ENCODE data around the gene PI4K2B. TPM values are rescaled to one million over a fixed set of nuclear protein-coding genes. Genes with fewer than 3 reads are reported as not detected.

Gene PI4K2B
- polyA plus RNA-seq, 1 donor (not counting 4 experiments of a cell fraction or from before 2014, with no cell fraction given), result 16.7 TPM

DNA sequence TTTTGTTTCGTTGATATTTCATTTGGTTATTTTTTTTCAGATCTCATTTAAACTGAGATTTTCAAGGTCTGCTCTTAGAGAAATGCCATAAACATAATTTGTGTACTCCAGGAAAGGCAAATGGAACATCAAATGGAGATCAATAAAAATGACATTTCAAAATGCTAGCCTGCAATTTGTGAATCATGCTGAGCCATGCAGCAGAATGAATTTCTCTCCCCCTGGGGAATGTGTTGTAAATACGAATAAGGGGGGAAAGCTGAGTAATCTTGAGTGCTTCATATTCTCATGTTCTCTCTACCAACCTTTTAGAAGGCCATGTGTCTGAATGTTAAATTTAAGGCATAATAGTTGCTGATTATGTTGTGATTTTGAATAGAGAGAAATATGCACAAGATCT, 86.5 kb downstream of the PI4K2B start:
- no peaks in the 10 kb centered on the region for H4K20me1 ChIP-seq (ENCODE audit: control insufficient read depth, extremely low read depth, insufficient read depth, low read length)
- DNase-seq (ENCODE audit: low read depth, low spot score), result no peak
- no peaks in the 10 kb centered on the region for H3K79me2 ChIP-seq (ENCODE audit: control insufficient read depth, insufficient read depth, low read length)
- H3K4me1 ChIP-seq (ENCODE audit: control insufficient read depth, extremely low read depth, insufficient read depth, low read length), result peaks cover 13% of the 10 kb centered on the region
- no peak overlapping the region for H3K4me3 ChIP-seq (ENCODE audit: control insufficient read depth in 2 of 3, extremely low read depth in 1 of 3, insufficient read depth in 2 of 3, low read depth in 1 of 3, low read length in 3 of 3)
- H3K27me3 ChIP-seq (ENCODE audit: control insufficient read depth, extremely low read depth, insufficient read depth, low read length), result no peaks in the 10 kb centered on the region
- peak; percentile 73 for FAIRE-seq
- H2AFZ ChIP-seq (ENCODE audit: control insufficient read depth, low read length), result no peak overlapping the region
- no peaks in the 10 kb centered on the region for H3K9me3 ChIP-seq (ENCODE audit: control insufficient read depth, low read depth, low read length)
- dilution Hi-C loops (cut with MboI; ENCODE audit: extremely low pct_ligation_motif_present, low sequenced_read_pairs), result no loop called here
- TF ChIP-seq EZH2 (IDR thresholded peaks at IDR 0.05; ENCODE audit: low read length), result no peak
- TF ChIP-seq, protein P1, sequence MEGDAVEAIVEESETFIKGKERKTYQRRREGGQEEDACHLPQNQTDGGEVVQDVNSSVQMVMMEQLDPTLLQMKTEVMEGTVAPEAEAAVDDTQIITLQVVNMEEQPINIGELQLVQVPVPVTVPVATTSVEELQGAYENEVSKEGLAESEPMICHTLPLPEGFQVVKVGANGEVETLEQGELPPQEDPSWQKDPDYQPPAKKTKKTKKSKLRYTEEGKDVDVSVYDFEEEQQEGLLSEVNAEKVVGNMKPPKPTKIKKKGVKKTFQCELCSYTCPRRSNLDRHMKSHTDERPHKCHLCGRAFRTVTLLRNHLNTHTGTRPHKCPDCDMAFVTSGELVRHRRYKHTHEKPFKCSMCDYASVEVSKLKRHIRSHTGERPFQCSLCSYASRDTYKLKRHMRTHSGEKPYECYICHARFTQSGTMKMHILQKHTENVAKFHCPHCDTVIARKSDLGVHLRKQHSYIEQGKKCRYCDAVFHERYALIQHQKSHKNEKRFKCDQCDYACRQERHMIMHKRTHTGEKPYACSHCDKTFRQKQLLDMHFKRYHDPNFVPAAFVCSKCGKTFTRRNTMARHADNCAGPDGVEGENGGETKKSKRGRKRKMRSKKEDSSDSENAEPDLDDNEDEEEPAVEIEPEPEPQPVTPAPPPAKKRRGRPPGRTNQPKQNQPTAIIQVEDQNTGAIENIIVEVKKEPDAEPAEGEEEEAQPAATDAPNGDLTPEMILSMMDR (optimal IDR thresholded peaks at IDR 0.05 in 1 of 3, IDR thresholded peaks at IDR 0.05 in 1 of 3, conservative IDR thresholded peaks at IDR 0.05 in 1 of 3; ENCODE audit: extremely low read depth in 1 of 3, insufficient read depth in 2 of 3, low read length in 3 of 3), result no peak
- H3K36me3 ChIP-seq (ENCODE audit: control insufficient read depth in 2 of 2, extremely low read depth in 1 of 2, insufficient read depth in 2 of 2, low read length in 2 of 2), result no peaks in the 10 kb centered on the region
- peak overlapping the region; percentile 2 for H3K4me2 ChIP-seq (ENCODE audit: control insufficient read depth, extremely low read depth, insufficient read depth, low read depth, low read length)
- peak overlapping the region; percentile 62 for H3K27ac ChIP-seq (ENCODE audit: control insufficient read depth, insufficient read depth, low read length)
- H3K9me1 ChIP-seq (ENCODE audit: control insufficient read depth, extremely low read depth, insufficient read depth, low read length), result no peaks in the 10 kb centered on the region
- no peak overlapping the region for H3K9ac ChIP-seq (ENCODE audit: control insufficient read depth, extremely low read depth, insufficient read depth, low read length)

DNA sequence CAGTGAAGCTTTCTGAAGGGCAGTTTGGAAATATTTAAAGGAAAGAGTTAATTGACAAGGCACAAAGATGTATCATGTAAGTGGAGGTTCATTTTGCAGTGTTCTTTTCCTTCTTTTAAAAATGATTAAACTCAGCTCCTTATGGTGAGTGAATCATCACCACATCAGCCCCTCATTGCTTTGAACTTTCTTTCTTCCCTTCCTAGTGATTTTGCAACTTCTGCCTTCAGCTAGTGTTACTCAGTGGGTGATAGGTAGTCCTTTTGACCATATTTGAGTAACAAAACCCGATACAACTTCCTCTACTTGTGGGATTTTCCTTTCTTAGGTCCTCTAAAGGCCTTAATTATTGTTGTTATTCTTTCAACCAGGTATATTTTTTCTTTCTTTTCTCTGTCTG, 86.9 kb downstream of the PI4K2B start:
- TF ChIP-seq, protein P1 (optimal IDR thresholded peaks at IDR 0.05 in 1 of 3, IDR thresholded peaks at IDR 0.05 in 1 of 3, conservative IDR thresholded peaks at IDR 0.05 in 1 of 3; ENCODE audit: extremely low read depth in 1 of 3, insufficient read depth in 2 of 3, low read length in 3 of 3), result no peak
- no peak for TF ChIP-seq EZH2 (IDR thresholded peaks at IDR 0.05; ENCODE audit: low read length)
- H3K9me1 ChIP-seq (ENCODE audit: control insufficient read depth, extremely low read depth, insufficient read depth, low read length), result no peaks in the 10 kb centered on the region
- dilution Hi-C loops (cut with MboI; ENCODE audit: extremely low pct_ligation_motif_present, low sequenced_read_pairs), result no loop called here
- H3K36me3 ChIP-seq (ENCODE audit: control insufficient read depth in 2 of 2, extremely low read depth in 1 of 2, insufficient read depth in 2 of 2, low read length in 2 of 2), result no peaks in the 10 kb centered on the region
- H2AFZ ChIP-seq (ENCODE audit: control insufficient read depth, low read length), result peak overlapping the region; percentile 10
- no peak overlapping the region for H3K9ac ChIP-seq (ENCODE audit: control insufficient read depth, extremely low read depth, insufficient read depth, low read length)
- peak overlapping the region; percentile 2 for H3K4me2 ChIP-seq (ENCODE audit: control insufficient read depth, extremely low read depth, insufficient read depth, low read depth, low read length)
- no peaks in the 10 kb centered on the region for H3K9me3 ChIP-seq (ENCODE audit: control insufficient read depth, low read depth, low read length)
- DNase-seq (ENCODE audit: low read depth, low spot score) (peak; percentile 35), FAIRE-seq (peak; percentile 95)
- H3K27ac ChIP-seq (ENCODE audit: control insufficient read depth, insufficient read depth, low read length), result peak overlapping the region; percentile 62
- no peaks in the 10 kb centered on the region for H3K27me3 ChIP-seq (ENCODE audit: control insufficient read depth, extremely low read depth, insufficient read depth, low read length)
- H3K4me1 ChIP-seq (ENCODE audit: control insufficient read depth, extremely low read depth, insufficient read depth, low read length), result peaks cover 13% of the 10 kb centered on the region
- H3K4me3 ChIP-seq (ENCODE audit: control insufficient read depth in 2 of 3, extremely low read depth in 1 of 3, insufficient read depth in 2 of 3, low read depth in 1 of 3, low read length in 3 of 3), result no peak overlapping the region
- H3K79me2 ChIP-seq (ENCODE audit: control insufficient read depth, insufficient read depth, low read length), result no peaks in the 10 kb centered on the region
- no peaks in the 10 kb centered on the region for H4K20me1 ChIP-seq (ENCODE audit: control insufficient read depth, extremely low read depth, insufficient read depth, low read length)

All from keratinocyte (primary cell).